ENCODE data around the gene COL8A1. TPM values are rescaled to one million over a fixed set of nuclear protein-coding genes. Genes with fewer than 3 reads are reported as not detected.

Gene COL8A1
- total and polyA plus RNA-seq, 9 of the 15 experiments (the other 6 are each of a cell fraction or from before 2014, with no cell fraction given): 0.07 TPM; not detected in 8

DNA sequence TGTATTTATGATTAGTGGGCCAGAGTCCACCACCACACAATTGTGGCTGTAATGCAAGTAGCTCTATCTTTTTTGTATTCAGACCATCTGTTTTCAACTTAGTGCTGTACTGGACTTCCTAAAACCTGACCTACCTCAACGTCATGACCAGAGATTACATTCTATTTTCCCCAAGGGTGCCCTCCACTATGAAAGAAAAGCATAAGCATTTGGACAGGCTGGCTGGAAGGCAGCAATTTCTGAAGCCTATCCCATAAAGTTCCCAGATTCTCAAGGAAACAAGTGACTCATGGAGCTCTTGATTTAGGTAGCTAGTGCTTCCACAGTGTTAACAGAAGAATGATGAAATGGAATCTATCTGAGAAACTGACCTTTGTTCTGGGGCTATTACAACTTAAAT is 75.8 kb downstream of the COL8A1 start:
- FAIRE-seq (no peak), DNase-seq (ENCODE audit: extremely low read depth in 1 of 4, low spot score in 3 of 4) (no peak), ATAC-seq (no peak)
- H3K27ac ChIP-seq (ENCODE audit: extremely low read depth, low read depth, low read length): no peak overlapping the region
- H3K9ac ChIP-seq (ENCODE audit: insufficient read depth in 1 of 2, low read depth in 2 of 2, low read length in 2 of 2): no peak overlapping the region
- H3K79me2 ChIP-seq (ENCODE audit: control insufficient read depth, insufficient read depth, low read length): no peaks in the 10 kb centered on the region
- no peaks in the 10 kb centered on the region for H3K27me3 ChIP-seq (ENCODE audit: control insufficient read depth in 2 of 2, insufficient read depth in 2 of 2, low read length in 2 of 2)
- no peaks in the 10 kb centered on the region for H3K9me1 ChIP-seq (ENCODE audit: control insufficient read depth, insufficient read depth, low read length)
- H3K36me3 ChIP-seq (ENCODE audit: control insufficient read depth, insufficient read depth, low read length): no peaks in the 10 kb centered on the region
- no peak overlapping the region for H3K4me3 ChIP-seq
- in situ Hi-C loops (cut with MboI) (no loop called here), intact Hi-C loops (cut with micrococcal nuclease) (no loop called here)
- 0% methylated on average over 1 of the region's 1 CpG for whole genome bisulfite sequencing (ENCODE audit: insufficient coverage, low coverage, missing lambda C conversion rate)
- H3K4me2 ChIP-seq (ENCODE audit: insufficient read depth, low read length): no peak overlapping the region
- H3K4me1 ChIP-seq (replicated peaks in 1 of 2; ENCODE audit: control insufficient read depth in 2 of 2, insufficient read depth in 2 of 2, low read length in 2 of 2): no peaks in the 10 kb centered on the region
- TF ChIP-seq SREBF1 (IDR thresholded peaks at IDR 0.05; ENCODE audit: borderline replicate concordance, low read depth, low read length) (no peak), MCM3 (IDR thresholded peaks at IDR 0.05) (no peak), CCNT2 (IDR thresholded peaks at IDR 0.05; ENCODE audit: borderline replicate concordance, extremely low read depth, insufficient read length, low read depth, low read length) (no peak), HDAC8 (tag; IDR thresholded peaks at IDR 0.05) (no peak), ZNF696 (CRISPR knock-in tag; conservative IDR thresholded peaks at IDR 0.05) (no peak), NR3C1 (CRISPR knock-in tag; IDR thresholded peaks at IDR 0.05) (no peak), CBFB (CRISPR knock-in tag; IDR thresholded peaks at IDR 0.05) (no peak)
- TF ChIP-seq, protein P1, sequence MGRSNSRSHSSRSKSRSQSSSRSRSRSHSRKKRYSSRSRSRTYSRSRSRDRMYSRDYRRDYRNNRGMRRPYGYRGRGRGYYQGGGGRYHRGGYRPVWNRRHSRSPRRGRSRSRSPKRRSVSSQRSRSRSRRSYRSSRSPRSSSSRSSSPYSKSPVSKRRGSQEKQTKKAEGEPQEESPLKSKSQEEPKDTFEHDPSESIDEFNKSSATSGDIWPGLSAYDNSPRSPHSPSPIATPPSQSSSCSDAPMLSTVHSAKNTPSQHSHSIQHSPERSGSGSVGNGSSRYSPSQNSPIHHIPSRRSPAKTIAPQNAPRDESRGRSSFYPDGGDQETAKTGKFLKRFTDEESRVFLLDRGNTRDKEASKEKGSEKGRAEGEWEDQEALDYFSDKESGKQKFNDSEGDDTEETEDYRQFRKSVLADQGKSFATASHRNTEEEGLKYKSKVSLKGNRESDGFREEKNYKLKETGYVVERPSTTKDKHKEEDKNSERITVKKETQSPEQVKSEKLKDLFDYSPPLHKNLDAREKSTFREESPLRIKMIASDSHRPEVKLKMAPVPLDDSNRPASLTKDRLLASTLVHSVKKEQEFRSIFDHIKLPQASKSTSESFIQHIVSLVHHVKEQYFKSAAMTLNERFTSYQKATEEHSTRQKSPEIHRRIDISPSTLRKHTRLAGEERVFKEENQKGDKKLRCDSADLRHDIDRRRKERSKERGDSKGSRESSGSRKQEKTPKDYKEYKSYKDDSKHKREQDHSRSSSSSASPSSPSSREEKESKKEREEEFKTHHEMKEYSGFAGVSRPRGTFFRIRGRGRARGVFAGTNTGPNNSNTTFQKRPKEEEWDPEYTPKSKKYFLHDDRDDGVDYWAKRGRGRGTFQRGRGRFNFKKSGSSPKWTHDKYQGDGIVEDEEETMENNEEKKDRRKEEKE (IDR thresholded peaks at IDR 0.05; ENCODE audit: borderline replicate concordance in 1 of 2, control insufficient read depth in 1 of 2, low read depth in 2 of 2, low read length in 1 of 2): no peak
- TF ChIP-seq, protein P2, sequence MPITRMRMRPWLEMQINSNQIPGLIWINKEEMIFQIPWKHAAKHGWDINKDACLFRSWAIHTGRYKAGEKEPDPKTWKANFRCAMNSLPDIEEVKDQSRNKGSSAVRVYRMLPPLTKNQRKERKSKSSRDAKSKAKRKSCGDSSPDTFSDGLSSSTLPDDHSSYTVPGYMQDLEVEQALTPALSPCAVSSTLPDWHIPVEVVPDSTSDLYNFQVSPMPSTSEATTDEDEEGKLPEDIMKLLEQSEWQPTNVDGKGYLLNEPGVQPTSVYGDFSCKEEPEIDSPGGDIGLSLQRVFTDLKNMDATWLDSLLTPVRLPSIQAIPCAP (CRISPR knock-in tag; IDR thresholded peaks at IDR 0.05; ENCODE audit: borderline replicate concordance): no peak
- BruUV-seq (replicated peaks): no TSS peak
- POLR2A ChIA-PET: no interaction called here
- no peaks in the 10 kb centered on the region for H3K9me3 ChIP-seq (replicated peaks; ENCODE audit: control insufficient read depth, insufficient read depth, low read depth, low read length)
- no peaks in the 10 kb centered on the region for H4K20me1 ChIP-seq (replicated peaks; ENCODE audit: control insufficient read depth, insufficient read depth, low read length)
- no peak overlapping the region for H2AFZ ChIP-seq (ENCODE audit: low read depth, low read length)
- CTCF ChIA-PET (ENCODE audit: low intra/inter-chr PET ratio): no interaction called here
